Spleen (tissue), 11 donors: Measurements from ENCODE around the gene DDX5. TPM values are rescaled to one million over a fixed set of nuclear protein-coding genes. Genes with fewer than 3 reads are reported as not detected.

Experiments
- DNase-seq: peaks from one replicate; pipeline ENCODE4 v3.0.0-alpha.2; 2020
- H3K27ac ChIP-seq, 8 donors: fragments of 200-600 bp; sonication (generic) in 7 of 8; 1 replicate in 4 of 8; 2 replicates in 4 of 8; pipeline versions ENCODE4 v1.5.0 to v1.8.0; 2016 to 2021; ENCODE audit warnings: inconsistent platforms in 4 of 8, mild to moderate bottlenecking in 4 of 8, moderate library complexity in 1 of 8
- H3K27me3 ChIP-seq, 7 donors: fragments of 200-600 bp; sonication (generic) in 6 of 7; replicated peaks in 1 of 7; 1 replicate in 4 of 7; 2 replicates in 3 of 7; pipeline versions ENCODE4 v1.5.0 to v1.8.0; 2016 to 2021; ENCODE audit warnings: inconsistent platforms in 3 of 7, mild to moderate bottlenecking in 1 of 7
- H3K36me3 ChIP-seq, 6 donors: fragments of 200-600 bp; sonication (generic) in 5 of 6; 1 replicate in 4 of 6; 2 replicates in 2 of 6; pipeline versions ENCODE4 v1.5.0 to v1.8.0; 2016 to 2021; ENCODE audit warnings: inconsistent platforms in 2 of 6
- H3K4me1 ChIP-seq, 6 donors: fragments of 200-600 bp; sonication (generic) in 5 of 6; 1 replicate in 3 of 6; 2 replicates in 3 of 6; pipeline versions ENCODE4 v1.5.0 to v1.8.0; 2016 to 2021; ENCODE audit warnings: inconsistent platforms in 3 of 6
- H3K4me3 ChIP-seq, 8 donors: fragments of 200-600 bp; sonication (generic) in 7 of 8; 1 replicate in 4 of 8; 2 replicates in 4 of 8; pipeline versions ENCODE4 v1.5.0 to v1.8.0; 2016 to 2021; ENCODE audit warnings: inconsistent platforms in 4 of 8, mild to moderate bottlenecking in 4 of 8, moderate library complexity in 2 of 8
- H3K9me3 ChIP-seq, 8 donors: fragments of 200-600 bp; sonication (generic) in 7 of 8; 1 replicate in 4 of 8; 2 replicates in 4 of 8; pipeline versions ENCODE4 v1.5.0 to v1.8.0; 2016 to 2021; ENCODE audit warnings: inconsistent platforms in 4 of 8
- POLR2A ChIP-seq, 3 donors: fragments of 450-650 bp; IDR thresholded peaks; one replicate each; pipeline ENCODE4 v1.5.1; 2017; ENCODE audit warnings: antibody characterized with exemption in 3 of 3, mild to moderate bottlenecking in 1 of 3
- POLR2AphosphoS5 ChIP-seq, 3 donors: sonication (generic); formaldehyde crosslinking; IDR thresholded peaks; one replicate each; pipeline ENCODE4 v1.5.1; 2017; ENCODE audit warnings: antibody characterized with exemption in 3 of 3
- WGBS, 5 donors: extraction: QIAGEN DNeasy Blood & Tissue Kit in 3 of 5; methylation state at CpG; one replicate each; pipeline versions ENCODE4 v1.1.5 to v1.1.7; 2013 to 2018; 5-methylcytosine and 5-hydroxymethylcytosine counted together
- intact Hi-C: fragments of 100-400 bp; cut with DNase I; formaldehyde crosslinking; loops from one replicate; pipeline ENCODE4 v1.15.0; 2023; ENCODE audit warnings: low total_unique reads
- polyA plus RNA-seq, 3 donors: library from polyadenylated mRNA; stranded (reverse); fragments of 200-250 nt; gene quantifications; one replicate each; pipeline ENCODE4 v1.2.1, GENCODE V29; 2013
- total RNA-seq, 7 donors: library from RNA; depleted of rRNA in 3 of 7; stranded (reverse); fragments of >200 nt in 3 of 7; fragmentation: NEBNext Ultra II Directional in 4 of 7; extraction: Animal tissue kit (Norgen Biotek cat#: 25700) in 4 of 7; gene quantifications; one replicate each; pipeline versions ENCODE4 v1.1.0 to v1.2.1, GENCODE V29; 2016 to 2021
- TF ChIP-seq, protein P1 (sequence below), 11 experiments: fragments of 200-600 bp in 7 of 11; fragments of 450-650 bp in 4 of 11; sonication (generic) in 4 of 11; IDR thresholded peaks in 8 of 11; conservative IDR thresholded peaks in 3 of 11; 1 replicate in 7 of 11; 2 replicates in 4 of 11; pipeline versions ENCODE4 v1.4.0 to v1.8.0; 2016 to 2021; ENCODE audit warnings: antibody characterized with exemption in 11 of 11, inconsistent platforms in 4 of 11, mild to moderate bottlenecking in 1 of 11
- donor health status: healthy with polysubstance abuse.
- donor health status: DM: no; HTN: no; CAD: no; lungs with moderate emphysema.
- donor health status: DM: no; HTN: no; CAD: no.
- donor health status: Bipolar disorder and iron deficiency.
- donor health status: healthy.
- donor health status: DM: no; HTN: no; CAD: no.
- donor health status: DM: yes; HTN: yes; CAD: no.

The DDX5 gene
- total and polyA plus RNA-seq, 10 donors, result 493 to 2,219 (median 1,080) TPM

DNA sequence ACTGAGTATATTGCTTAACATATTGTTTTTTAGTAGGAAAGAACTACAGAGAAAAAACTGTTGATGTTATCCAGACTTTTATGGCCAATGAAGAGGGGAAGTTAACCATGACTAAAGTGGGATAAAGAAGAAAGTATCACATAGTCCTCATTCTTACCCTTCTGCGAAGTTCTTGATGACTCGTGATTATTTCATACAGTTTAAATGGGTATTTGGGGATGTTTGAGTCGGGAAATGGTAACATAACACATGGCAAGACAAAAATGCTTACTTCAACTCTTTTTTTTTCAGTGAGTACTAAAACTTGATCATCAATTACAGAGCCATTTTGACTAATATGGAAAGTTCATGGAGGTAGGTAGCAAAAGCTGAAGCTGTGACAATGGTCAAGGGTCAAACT lies 14.1 kb downstream of the DDX5 start:
- no peaks in the 10 kb centered on the region for H3K27me3 ChIP-seq
- TF ChIP-seq POLR2AphosphoS5 (IDR thresholded peaks at IDR 0.05) (no peak), POLR2A (IDR thresholded peaks at IDR 0.05) (no peak)
- TF ChIP-seq, protein P1, sequence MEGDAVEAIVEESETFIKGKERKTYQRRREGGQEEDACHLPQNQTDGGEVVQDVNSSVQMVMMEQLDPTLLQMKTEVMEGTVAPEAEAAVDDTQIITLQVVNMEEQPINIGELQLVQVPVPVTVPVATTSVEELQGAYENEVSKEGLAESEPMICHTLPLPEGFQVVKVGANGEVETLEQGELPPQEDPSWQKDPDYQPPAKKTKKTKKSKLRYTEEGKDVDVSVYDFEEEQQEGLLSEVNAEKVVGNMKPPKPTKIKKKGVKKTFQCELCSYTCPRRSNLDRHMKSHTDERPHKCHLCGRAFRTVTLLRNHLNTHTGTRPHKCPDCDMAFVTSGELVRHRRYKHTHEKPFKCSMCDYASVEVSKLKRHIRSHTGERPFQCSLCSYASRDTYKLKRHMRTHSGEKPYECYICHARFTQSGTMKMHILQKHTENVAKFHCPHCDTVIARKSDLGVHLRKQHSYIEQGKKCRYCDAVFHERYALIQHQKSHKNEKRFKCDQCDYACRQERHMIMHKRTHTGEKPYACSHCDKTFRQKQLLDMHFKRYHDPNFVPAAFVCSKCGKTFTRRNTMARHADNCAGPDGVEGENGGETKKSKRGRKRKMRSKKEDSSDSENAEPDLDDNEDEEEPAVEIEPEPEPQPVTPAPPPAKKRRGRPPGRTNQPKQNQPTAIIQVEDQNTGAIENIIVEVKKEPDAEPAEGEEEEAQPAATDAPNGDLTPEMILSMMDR (IDR thresholded peaks at IDR 0.05 in 8 of 11, conservative IDR thresholded peaks at IDR 0.05 in 3 of 11), result no peak
- intact Hi-C loops, result no loop called here
- no peak overlapping the region for H3K4me3 ChIP-seq
- H3K36me3 ChIP-seq, result peaks cover 0 to 66% (median 31%) of the 10 kb centered on the region in 6 donors
- no peaks in the 10 kb centered on the region for H3K9me3 ChIP-seq
- no peak for DNase-seq
- WGBS, 5 donors, result 72 to 95% (median 80%) methylated on average over 3 of the region's 3 CpGs
- H3K27ac ChIP-seq, result no peak overlapping the region
- peaks cover 12 to 58% (median 34%) of the 10 kb centered on the region in 6 donors for H3K4me1 ChIP-seq

DNA sequence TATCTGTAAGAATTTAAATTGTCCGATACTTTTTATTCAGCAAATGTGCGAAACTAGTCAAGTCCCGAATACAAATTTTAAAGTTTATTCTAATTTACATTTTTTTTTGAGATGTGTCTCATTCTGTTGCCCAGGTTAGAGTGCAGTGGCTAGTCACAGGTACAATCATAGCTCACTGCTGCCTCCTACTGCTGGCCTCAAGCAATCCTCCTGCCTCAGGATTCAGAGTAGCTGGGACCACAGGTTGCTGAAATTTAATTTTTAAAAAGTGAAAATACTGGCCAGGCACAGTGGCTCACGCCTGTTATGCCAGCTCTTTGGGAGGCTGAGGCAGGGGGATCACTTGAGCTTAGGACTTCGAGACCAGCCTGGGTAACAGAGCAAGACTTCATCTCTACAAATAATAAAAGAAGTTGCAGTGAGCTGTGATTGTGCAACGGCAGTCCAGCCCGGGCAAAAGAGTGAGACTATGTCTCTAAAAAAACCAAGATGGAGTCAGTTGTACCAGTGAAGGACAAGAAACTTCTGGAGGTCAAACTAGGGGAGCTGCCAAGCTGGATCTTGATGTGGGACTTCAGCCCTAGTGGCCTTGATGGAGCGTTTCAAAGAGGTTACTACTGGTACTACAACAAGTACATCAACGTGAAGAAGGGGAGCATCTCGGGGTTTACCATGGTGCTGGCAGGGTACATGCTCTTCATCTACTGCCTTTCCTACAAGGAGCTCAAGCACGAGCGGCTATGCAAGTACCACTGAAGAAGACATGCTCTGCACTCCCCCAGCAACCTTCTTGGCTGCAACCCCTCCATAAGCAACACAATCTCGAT lies 14.8 kb downstream of the DDX5 start:
- no peaks in the 10 kb centered on the region for H3K27me3 ChIP-seq
- peaks cover 0 to 74% (median 35%) of the 10 kb centered on the region in 6 donors for H3K36me3 ChIP-seq
- WGBS, 5 donors, result 87 to 94% (median 89%) methylated on average over 13 of the region's 13 CpGs
- DNase-seq, result no peak
- no peak overlapping the region for H3K4me3 ChIP-seq
- H3K4me1 ChIP-seq, result peaks cover 12 to 54% (median 33%) of the 10 kb centered on the region in 6 donors
- TF ChIP-seq, protein P1 (IDR thresholded peaks at IDR 0.05 in 8 of 11, conservative IDR thresholded peaks at IDR 0.05 in 3 of 11), result peak; percentile 38 to 81 (median 60)
- TF ChIP-seq POLR2AphosphoS5 (IDR thresholded peaks at IDR 0.05), result no peak
- no peaks in the 10 kb centered on the region for H3K9me3 ChIP-seq
- no peak overlapping the region for H3K27ac ChIP-seq
- intact Hi-C loops, result no loop called here

DNA sequence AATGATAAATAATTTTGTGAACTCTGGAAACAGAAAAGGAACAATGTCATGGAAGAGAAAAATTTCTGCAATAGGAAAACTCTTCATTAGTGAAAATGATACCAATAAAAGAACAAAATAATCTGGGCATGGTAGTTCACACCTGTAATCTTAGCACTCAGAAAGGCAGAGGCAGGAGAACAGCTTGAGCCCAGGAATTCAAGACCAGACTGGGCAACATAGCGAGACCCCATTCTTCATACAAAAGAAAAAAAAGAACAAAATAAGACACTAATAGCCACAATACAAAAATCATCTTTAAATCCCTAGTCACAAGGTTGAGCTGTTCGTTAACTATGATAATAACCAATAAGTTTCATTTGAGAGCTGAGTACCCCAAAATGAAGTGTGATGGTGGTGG lies 17.8 kb downstream of the DDX5 start:
- peaks cover 0 to 24% (median 6%) of the 10 kb centered on the region in 6 donors for H3K4me1 ChIP-seq
- 96 to 99% (median 98%) methylated on average over 2 of the region's 2 CpGs for WGBS, 5 donors
- H3K36me3 ChIP-seq, result peaks cover 0 to 98% (median 50%) of the 10 kb centered on the region in 6 donors
- no peaks in the 10 kb centered on the region for H3K27me3 ChIP-seq
- no peak overlapping the region for H3K27ac ChIP-seq
- H3K4me3 ChIP-seq, result no peak overlapping the region
- intact Hi-C loops, result no loop called here
- H3K9me3 ChIP-seq, result no peaks in the 10 kb centered on the region
- no peak for DNase-seq
- TF ChIP-seq, protein P1 (IDR thresholded peaks at IDR 0.05 in 8 of 11, conservative IDR thresholded peaks at IDR 0.05 in 3 of 11), result no peak
- TF ChIP-seq POLR2AphosphoS5 (IDR thresholded peaks at IDR 0.05) (no peak), POLR2A (IDR thresholded peaks at IDR 0.05) (no peak)

DNA sequence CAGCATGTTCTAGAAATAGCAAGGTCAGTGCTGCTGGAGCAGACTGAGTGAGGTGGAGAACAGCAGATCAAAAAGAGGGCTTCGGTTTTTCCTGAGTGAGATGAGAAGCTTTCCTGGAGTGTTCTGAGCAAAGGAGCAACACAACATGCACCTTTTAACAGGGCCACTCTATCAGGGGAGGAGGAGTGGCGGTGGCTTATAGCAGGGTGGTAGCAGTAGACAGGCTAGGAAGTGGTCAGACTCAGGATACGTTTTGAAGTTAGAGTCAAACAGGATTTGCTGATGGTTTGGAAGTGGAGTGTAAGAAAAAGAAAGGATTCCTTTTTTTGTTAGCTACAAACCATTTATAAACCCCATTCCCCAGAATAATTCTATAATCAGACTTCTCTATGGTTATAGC lies 21.7 kb downstream of the DDX5 start:
- Histone ChIP-seq H3K36me3 (peaks cover 0 to 100% (median 59%) of the 10 kb centered on the region in 6 donors), H3K27ac (no peak overlapping the region), H3K27me3 (no peaks in the 10 kb centered on the region), H3K4me3 (no peak overlapping the region), H3K9me3 (no peaks in the 10 kb centered on the region), H3K4me1 (no peaks in the 10 kb centered on the region)
- intact Hi-C loops, result no loop called here
- no peak for DNase-seq
- 79 to 83% (median 82%) methylated on average over 3 of the region's 3 CpGs for WGBS, 5 donors
- no peak for TF ChIP-seq POLR2A (IDR thresholded peaks at IDR 0.05)
- TF ChIP-seq POLR2AphosphoS5 (IDR thresholded peaks at IDR 0.05), result no peak
- TF ChIP-seq, protein P1 (IDR thresholded peaks at IDR 0.05 in 8 of 11, conservative IDR thresholded peaks at IDR 0.05 in 3 of 11), result no peak
